ENCODE measurements around the gene ERVV-1.
"Not testable (repeated sequence)": the region's sequence is repeated elsewhere in the genome, so short reads cannot be mapped to it uniquely, and the experiment has no call there.

The ERVV-1 gene

GRCh38 chr19:53019684-53020083, 6.0 kb downstream of the ERVV-1 start:
- DNase-seq (ENCODE audit: low read depth in 3 of 3), result no peak

DNA sequence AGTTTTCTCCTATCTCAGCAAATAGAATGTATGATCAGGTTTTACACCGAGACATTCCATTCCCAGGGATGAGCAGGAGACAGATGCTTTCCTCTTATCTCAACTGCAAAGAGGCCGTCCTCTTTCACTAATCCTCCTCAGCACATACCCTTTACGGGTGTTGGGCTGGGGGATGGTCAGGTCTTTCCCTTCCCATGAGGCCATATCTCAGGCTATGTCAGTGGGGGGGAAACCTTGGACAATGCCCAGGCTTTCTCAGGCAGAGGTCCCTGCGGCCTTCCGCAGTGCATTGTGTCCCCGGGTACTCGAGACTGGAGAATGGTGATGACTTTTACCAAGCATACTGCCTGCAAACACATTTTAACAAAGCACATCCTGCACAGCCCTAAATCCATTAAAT, 14.6 kb downstream of the ERVV-1 start:
- DNase-seq (ENCODE audit: low read depth in 3 of 3), result not testable (repeated sequence)

- no peak for DNase-seq (ENCODE audit: low read depth in 3 of 3)
Observed at GRCh38 chr19:53034054-53034453, 20.3 kb downstream of the ERVV-1 start.

DNA sequence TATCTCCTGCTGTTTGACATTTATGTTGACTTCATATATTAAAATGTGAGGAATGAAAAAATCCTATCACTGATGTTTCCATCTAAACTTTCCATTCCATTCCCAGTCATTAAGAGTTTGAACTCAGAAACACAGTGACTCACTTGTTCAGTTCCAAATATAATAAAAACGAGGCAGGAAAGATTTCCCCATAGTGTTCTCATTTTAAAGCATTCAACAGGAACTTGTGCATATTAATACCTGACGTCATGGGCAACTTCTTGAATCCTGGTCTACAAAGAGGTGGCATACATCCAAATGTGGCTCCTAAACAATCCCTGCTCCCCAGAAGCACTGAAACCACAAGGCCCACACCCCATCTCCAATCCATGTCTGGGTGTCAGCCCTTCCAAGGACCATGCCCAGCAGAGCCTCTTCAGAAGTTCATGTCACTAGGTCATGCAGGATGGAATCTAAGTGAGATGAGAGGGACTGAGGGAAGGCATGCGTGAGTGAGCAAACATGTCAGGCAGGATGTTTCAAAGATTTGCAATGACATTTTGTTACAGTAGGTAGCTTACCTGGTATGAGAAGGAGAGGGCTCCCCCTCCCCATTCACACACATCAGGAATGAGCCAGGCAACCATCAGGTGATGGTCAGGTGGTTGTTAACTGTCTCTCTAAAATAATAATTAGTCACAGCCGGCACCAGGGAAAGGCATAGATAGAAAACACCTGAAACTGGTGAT, 21.4 kb downstream of the ERVV-1 start:
- no peak for DNase-seq (ENCODE audit: low read depth in 3 of 3)

- DNase-seq (ENCODE audit: low read depth in 3 of 3), result peak in 1 of 3 experiments; percentile 4
Observed at GRCh38 chr19:53037101-53038097, 23.7 kb downstream of the ERVV-1 start.

DNA sequence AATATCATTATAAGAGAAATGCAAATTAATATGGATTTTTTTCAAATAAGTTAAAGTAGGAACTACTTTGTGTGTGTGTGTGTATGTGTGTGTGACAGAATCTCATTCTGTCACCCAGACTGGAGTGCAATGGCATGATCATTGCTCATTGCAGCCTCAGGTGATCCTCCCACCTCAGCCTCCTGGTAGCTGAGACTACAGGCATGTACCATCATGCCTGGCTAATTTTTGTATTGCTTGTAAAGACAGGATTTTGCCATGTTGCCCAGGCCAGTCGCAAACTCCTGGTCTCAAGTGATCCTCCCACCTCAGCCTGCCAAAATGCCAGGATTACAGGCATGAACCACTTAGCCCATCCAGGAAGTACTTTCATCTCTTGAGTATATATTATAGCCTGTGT, 27.6 kb downstream of the ERVV-1 start:
- DNase-seq (ENCODE audit: low read depth in 3 of 3), result no peak

DNA sequence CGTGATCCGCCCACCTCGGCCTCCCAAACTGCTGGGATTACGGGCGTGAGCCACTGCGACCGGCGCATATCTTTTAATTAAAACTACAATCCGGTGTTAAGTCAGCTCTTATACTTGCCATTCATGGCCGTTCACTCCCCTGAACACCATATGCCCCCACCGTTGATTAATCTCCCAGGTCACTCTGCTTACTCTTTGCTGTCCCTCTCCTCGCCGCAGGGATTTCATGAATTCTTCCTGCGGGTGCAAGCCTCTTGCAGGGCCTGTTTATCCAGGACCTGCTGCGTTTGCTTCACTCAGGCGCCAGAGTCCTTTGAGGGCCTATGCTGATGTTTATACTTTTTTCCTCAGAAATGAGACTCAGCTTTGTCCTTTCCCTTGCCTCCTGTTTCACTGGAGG, 31.8 kb downstream of the ERVV-1 start:
- no peak for DNase-seq (ENCODE audit: low read depth in 3 of 3)

DNA sequence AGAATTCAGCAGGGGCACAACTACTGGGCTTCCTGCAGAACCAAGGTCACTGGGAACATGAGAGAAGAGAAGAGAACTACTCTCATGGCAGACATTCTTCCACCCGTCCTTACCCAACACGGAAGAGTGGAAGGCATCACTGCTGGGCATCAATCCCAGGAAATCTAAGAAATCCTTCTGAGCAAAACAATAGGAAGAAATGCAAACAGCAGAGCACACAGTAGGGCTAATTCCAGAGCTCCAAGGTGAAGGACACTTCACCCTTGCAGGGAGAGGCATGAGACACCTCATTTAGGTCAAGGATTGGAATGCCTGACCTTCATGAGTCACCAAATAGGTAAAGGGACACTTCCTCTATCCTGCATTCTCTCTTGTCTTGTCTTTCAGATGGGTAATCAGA, 33.7 kb downstream of the ERVV-1 start:
- DNase-seq (ENCODE audit: low read depth in 3 of 3), result no peak

GRCh38 chr19:53055117-53055516, 41.4 kb downstream of the ERVV-1 start:
- DNase-seq (ENCODE audit: low read depth in 3 of 3), result no peak

DNA sequence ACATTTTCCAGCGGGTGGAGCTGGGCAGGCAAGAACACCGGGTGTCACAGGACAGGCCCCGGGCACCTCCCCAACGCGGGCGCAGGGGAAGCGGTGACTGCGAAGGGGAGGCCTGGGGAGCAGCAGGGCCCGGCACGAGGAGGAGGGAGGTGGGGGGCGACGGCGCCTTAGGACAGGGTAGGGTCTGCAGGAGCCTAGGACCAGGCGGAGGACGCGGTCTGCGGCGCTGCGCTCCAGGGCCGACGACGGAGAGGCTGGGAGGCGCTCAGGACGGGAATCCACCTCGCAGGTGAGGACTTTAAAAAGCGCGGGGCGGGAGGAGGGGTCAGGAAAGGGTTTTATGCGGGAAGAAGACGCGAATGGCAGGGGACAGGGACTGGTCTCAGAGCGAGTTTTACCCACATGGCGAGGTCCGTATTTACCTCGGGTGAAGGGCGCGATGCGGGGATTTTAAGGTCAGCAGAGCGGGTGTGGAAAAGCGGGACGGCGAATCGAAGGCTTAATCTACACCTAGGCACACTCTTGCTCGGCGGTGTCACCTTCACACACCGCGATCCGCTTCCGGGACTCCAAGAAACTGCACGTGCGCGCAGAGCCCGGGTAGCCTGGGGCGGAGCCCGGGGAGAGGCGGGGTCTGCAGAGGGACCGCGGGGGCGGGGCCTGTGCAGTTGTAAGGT, 44.3 kb downstream of the ERVV-1 start:
- DNase-seq (ENCODE audit: low read depth in 3 of 3), result peak in 1 of 3 experiments; percentile 14
